Panc1 (cell line): ENCODE measurements around the gene ATP2B2.

Experiments
- POLR2AphosphoS5 ChIP-seq: IDR thresholded peaks from 2 replicates; pipeline ENCODE4 v1.6.1; 2012; ENCODE audit warnings: mild to moderate bottlenecking, low read depth, low read length, moderate library complexity
- SIN3A ChIP-seq: IDR thresholded peaks from 2 replicates; pipeline ENCODE4 v1.6.1; 2012; ENCODE audit warnings: low read depth, mild to moderate bottlenecking, low read length, moderate library complexity, borderline replicate concordance; ENCODE audit not compliant: insufficient read depth

DNA sequence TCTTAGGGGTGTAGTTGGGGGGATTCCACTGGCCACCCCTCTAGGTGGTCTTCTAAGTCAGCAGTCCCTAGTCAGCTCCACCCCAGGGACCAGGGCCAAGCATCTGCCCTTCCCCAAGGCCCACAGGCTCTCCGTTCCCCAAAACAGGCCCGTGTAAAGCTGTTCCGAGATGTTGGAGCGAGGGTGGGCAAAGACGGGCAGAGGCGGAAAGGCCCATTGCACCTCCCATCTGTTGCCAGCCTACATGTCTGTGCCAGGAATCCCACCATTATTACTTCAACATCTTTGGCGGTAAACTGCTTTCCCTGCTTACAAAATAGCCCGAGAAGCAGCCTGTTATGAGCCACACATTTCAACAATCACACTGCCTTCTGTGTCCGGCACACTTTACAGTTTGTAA, 1.9 kb upstream of the ATP2B2 start:
- no peak for TF ChIP-seq SIN3A
- TF ChIP-seq POLR2AphosphoS5 = no peak
